Hepatocyte (in vitro differentiated cells): Measurements from ENCODE around the gene KCTD19. TPM values are rescaled to one million over a fixed set of nuclear protein-coding genes. Genes with fewer than 3 reads are reported as not detected.

Source experiments
- DNase-seq: peaks from one replicate; pipeline ENCODE4 v3.0.0-alpha.2; 2016; ENCODE audit warnings: low spot score
- H2AFZ ChIP-seq: fragments of 200-600 bp; sonication (generic); 2 replicates; pipeline ENCODE4 v1.6.0; 2016; ENCODE audit warnings: antibody characterized with exemption, mild to moderate bottlenecking
- H3K27ac ChIP-seq: fragments of 200-600 bp; sonication (generic); 2 replicates; pipeline ENCODE4 v1.5.1; 2016; ENCODE audit warnings: mild to moderate bottlenecking
- H3K27me3 ChIP-seq: fragments of 200-600 bp; sonication (generic); 2 replicates; pipeline ENCODE4 v1.6.1; 2016
- H3K36me3 ChIP-seq: fragments of 200-600 bp; sonication (generic); replicated peaks from 2 replicates; pipeline ENCODE4 v1.5.1; 2016; ENCODE audit warnings: low read depth; ENCODE audit not compliant: insufficient read depth
- H3K4me1 ChIP-seq: fragments of 200-600 bp; sonication (generic); 2 replicates; pipeline ENCODE4 v1.5.1; 2016; ENCODE audit warnings: mild to moderate bottlenecking, moderate library complexity; ENCODE audit not compliant: insufficient read depth
- H3K4me2 ChIP-seq: fragments of 200-600 bp; sonication (generic); 2 replicates; pipeline ENCODE4 v1.6.0; 2016
- H3K4me3 ChIP-seq: fragments of 200-600 bp; sonication (generic); 2 replicates; pipeline ENCODE4 v1.5.1; 2016; ENCODE audit warnings: mild to moderate bottlenecking
- H3K79me2 ChIP-seq: fragments of 200-600 bp; sonication (generic); 2 replicates; pipeline ENCODE4 v1.6.0; 2017; ENCODE audit warnings: mild to moderate bottlenecking
- H3K9me2 ChIP-seq: fragments of 200-600 bp; sonication (generic); replicated peaks from 2 replicates; pipeline ENCODE4 v1.6.0; 2017; ENCODE audit warnings: mild to moderate bottlenecking; ENCODE audit not compliant: insufficient read depth
- H3K9me3 ChIP-seq: fragments of 200-600 bp; sonication (generic); 2 replicates; pipeline ENCODE4 v1.5.1; 2016; ENCODE audit warnings: low read depth, mild to moderate bottlenecking
- H4K20me1 ChIP-seq: fragments of 200-600 bp; sonication (generic); 2 replicates; pipeline ENCODE4 v1.6.0; 2016; ENCODE audit warnings: mild to moderate bottlenecking; ENCODE audit not compliant: insufficient read depth, poor library complexity, severe bottlenecking
- EZH2 ChIP-seq: fragments of 200-600 bp; sonication (generic); IDR thresholded peaks from 2 replicates; pipeline ENCODE4 v1.6.1; 2016; ENCODE audit warnings: antibody characterized with exemption, mild to moderate bottlenecking, borderline replicate concordance
- EZH2phosphoT487 ChIP-seq: fragments of 200-600 bp; sonication (generic); IDR thresholded peaks from one replicate; pipeline ENCODE4 v1.6.1; 2018; ENCODE audit warnings: antibody characterized with exemption, mild to moderate bottlenecking, low read depth, moderate library complexity; ENCODE audit not compliant: unreplicated experiment, severe bottlenecking
- whole genome bisulfite sequencing: methylation state at CpG from one replicate; pipeline ENCODE4 v1.1.6; 2016; ENCODE audit warnings: low lambda C conversion rate; ENCODE audit errors: missing lambda C conversion rate; 5-methylcytosine and 5-hydroxymethylcytosine counted together
- polyA plus RNA-seq: library from polyadenylated mRNA; unstranded; fragments of >200 nt; fragmentation: Nextera tagmentation; extraction: Ambion mirVana; gene quantifications from 2 replicates; pipeline ENCODE4 v1.2.1, GENCODE V29; 2016
- total RNA-seq: library from RNA; depleted of rRNA; stranded (reverse); fragments of >200 nt; gene quantifications from 2 replicates; pipeline ENCODE4 v1.2.3, GENCODE V29; 2014
- TF ChIP-seq, protein P1 (sequence below): fragments of 200-600 bp; sonication (generic); IDR thresholded peaks from 2 replicates; pipeline ENCODE4 v1.5.1; 2016; ENCODE audit warnings: antibody characterized with exemption, mild to moderate bottlenecking; ENCODE audit not compliant: poor library complexity

KCTD19 gene
- total and polyA plus RNA-seq, 2 experiments from 2014 or later = not detected

DNA sequence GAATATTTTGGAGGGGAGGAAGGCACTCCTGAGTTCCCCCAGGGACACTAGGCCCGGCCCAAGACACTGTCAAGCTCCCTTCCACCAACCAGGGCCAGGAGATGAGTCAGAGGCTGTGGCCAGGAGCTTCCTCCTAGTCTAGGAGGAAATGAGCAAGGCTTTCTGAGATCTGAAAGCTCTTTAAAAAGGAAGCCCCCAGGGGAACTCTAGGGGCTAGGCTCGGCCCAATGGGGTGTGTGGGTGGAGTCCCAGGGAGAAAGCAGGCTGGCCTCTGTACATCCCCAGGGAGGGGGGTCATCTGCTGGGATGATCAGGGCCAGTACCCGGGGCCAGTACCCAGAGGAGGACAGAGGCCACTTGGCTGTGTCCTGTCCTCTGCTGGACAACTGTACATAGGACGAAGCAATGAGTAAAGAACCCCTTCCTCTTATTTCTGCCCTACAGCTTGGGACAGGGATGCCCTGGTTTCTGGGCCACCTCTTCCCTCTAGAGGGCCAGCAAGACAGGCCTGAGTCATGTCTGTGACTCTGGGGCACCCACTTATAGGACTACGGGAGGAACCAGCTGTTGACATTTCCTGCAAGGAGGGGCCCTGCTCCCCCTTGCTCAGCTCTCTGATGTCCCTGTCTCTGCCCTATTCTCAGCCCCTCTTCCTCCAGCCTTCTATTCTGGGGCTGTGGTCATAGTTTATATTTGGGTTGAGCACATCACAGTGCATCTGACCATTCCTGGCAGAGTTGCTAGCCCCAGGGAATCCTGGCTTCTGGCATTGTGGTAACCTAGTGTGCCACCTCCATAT is 82.0 kb downstream of the KCTD19 start:
- no peak overlapping the region for H2AFZ ChIP-seq
- H3K4me1 ChIP-seq = peaks cover 38% of the 10 kb centered on the region
- peaks cover 16% of the 10 kb centered on the region for H3K79me2 ChIP-seq
- H3K9me3 ChIP-seq = no peaks in the 10 kb centered on the region
- peaks cover 15% of the 10 kb centered on the region for H3K27me3 ChIP-seq
- H3K27ac ChIP-seq = peak overlapping the region; percentile 23
- DNase-seq = peak; percentile 55
- H3K4me2 ChIP-seq = no peak overlapping the region
- H4K20me1 ChIP-seq = no peaks in the 10 kb centered on the region
- TF ChIP-seq EZH2phosphoT487 (no peak), EZH2 (no peak)
- TF ChIP-seq, protein P1, sequence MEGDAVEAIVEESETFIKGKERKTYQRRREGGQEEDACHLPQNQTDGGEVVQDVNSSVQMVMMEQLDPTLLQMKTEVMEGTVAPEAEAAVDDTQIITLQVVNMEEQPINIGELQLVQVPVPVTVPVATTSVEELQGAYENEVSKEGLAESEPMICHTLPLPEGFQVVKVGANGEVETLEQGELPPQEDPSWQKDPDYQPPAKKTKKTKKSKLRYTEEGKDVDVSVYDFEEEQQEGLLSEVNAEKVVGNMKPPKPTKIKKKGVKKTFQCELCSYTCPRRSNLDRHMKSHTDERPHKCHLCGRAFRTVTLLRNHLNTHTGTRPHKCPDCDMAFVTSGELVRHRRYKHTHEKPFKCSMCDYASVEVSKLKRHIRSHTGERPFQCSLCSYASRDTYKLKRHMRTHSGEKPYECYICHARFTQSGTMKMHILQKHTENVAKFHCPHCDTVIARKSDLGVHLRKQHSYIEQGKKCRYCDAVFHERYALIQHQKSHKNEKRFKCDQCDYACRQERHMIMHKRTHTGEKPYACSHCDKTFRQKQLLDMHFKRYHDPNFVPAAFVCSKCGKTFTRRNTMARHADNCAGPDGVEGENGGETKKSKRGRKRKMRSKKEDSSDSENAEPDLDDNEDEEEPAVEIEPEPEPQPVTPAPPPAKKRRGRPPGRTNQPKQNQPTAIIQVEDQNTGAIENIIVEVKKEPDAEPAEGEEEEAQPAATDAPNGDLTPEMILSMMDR = no peak
- H3K36me3 ChIP-seq = no peaks in the 10 kb centered on the region
- H3K9me2 ChIP-seq = no peaks in the 10 kb centered on the region
- 63% methylated on average over 5 of the region's 5 CpGs for WGBS
- no peak overlapping the region for H3K4me3 ChIP-seq

DNA sequence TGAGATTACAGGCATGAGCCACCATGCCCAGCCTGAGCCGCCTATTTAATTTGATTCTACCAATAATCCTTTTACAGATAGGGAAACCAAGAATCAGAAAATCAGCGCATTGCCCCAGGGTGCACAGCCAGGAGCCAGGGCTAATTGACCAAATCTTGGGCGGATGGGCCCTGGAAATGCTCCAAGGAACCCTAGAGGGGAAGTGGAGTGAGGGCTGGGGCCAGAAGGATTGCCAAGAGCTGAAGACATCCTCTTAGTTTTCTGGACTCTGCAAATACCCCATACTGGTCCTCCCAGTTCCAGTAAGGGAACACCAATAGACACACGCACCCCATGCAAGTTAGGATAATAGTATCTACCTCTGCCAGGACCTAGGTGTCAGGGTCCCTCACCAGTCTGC is 83.1 kb downstream of the KCTD19 start:
- no peak overlapping the region for H3K4me2 ChIP-seq
- H2AFZ ChIP-seq = no peak overlapping the region
- no peaks in the 10 kb centered on the region for H3K9me3 ChIP-seq
- no peaks in the 10 kb centered on the region for H4K20me1 ChIP-seq
- DNase-seq = no peak
- 94% methylated on average over 4 of the region's 4 CpGs for WGBS
- peaks cover 6% of the 10 kb centered on the region for H3K27me3 ChIP-seq
- H3K27ac ChIP-seq = no peak overlapping the region
- no peaks in the 10 kb centered on the region for H3K36me3 ChIP-seq
- peaks cover 33% of the 10 kb centered on the region for H3K4me1 ChIP-seq
- H3K4me3 ChIP-seq = no peak overlapping the region
- peaks cover 16% of the 10 kb centered on the region for H3K79me2 ChIP-seq
- no peaks in the 10 kb centered on the region for H3K9me2 ChIP-seq
- TF ChIP-seq EZH2 (no peak), EZH2phosphoT487 (no peak)
- TF ChIP-seq, protein P1 = no peak

DNA sequence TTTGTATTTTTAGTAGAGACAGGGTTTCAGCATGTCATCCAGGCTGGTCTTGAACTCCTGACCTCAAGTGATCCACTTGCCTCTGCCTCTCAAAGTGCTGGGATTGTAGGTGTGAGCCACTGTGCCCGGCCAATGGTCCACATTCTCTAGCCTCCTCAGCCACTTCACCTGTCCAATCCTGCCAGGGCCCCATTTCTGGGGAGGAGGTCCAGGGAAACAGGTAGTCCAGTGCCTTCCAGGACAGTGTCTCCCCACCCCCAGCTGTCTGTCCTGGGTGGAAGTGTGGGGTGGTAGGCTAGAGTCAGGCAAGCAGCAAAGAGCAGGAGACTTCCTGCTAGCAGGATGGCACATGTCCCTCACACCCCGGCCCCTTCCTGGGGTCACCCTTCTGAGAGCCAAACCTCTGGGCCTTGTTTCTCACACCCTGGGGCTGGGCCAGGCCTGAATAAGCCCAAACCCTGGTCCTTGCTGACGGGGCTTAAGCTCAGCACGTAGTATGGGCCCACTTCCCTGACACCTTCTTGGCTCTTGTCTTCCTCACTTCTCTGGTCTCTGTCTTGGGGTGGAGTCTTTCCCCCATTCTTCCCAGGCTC is 84.3 kb downstream of the KCTD19 start:
- Histone ChIP-seq H4K20me1 (no peaks in the 10 kb centered on the region), H3K9me3 (no peaks in the 10 kb centered on the region), H3K27ac (peak overlapping the region; percentile 93), H2AFZ (no peak overlapping the region), H3K36me3 (no peaks in the 10 kb centered on the region), H3K4me3 (no peak overlapping the region), H3K9me2 (no peaks in the 10 kb centered on the region), H3K79me2 (peaks cover 16% of the 10 kb centered on the region), H3K4me1 (peaks cover 24% of the 10 kb centered on the region), H3K4me2 (no peak overlapping the region), H3K27me3 (no peaks in the 10 kb centered on the region)
- no peak for DNase-seq
- TF ChIP-seq, protein P1 = no peak
- TF ChIP-seq EZH2 (no peak), EZH2phosphoT487 (no peak)
- WGBS = 91% methylated on average over 4 of the region's 4 CpGs
